ENCODE results near the gene HTT. TPM values are rescaled to one million over a fixed set of nuclear protein-coding genes. Genes with fewer than 3 reads are reported as not detected.

The HTT gene
- total RNA-seq, 1 experiment from 2014 or later, result 37.4 TPM

GRCh38 chr4:3292571-3293400 is 218.3 kb downstream of the HTT start, which contains the start of gene RGS12:
Gene RGS12, plus strand, starts transcription at chr4:3293021. Its CDS starts 23,150 bp downstream, at chr4:3316171.
- BruUV-seq (replicated peaks), result no TSS peak
- Histone ChIP-seq H3K9me3 (ENCODE audit: control insufficient read depth in 1 of 2, insufficient read depth in 1 of 2, low read depth in 1 of 2, low read length in 2 of 2) (no peaks in the 10 kb centered on the region; a peak in 1 of 4 replicates), H3K9me2 (ENCODE audit: insufficient read depth) (no peaks in the 10 kb centered on the region), H3K79me2 (ENCODE audit: insufficient read depth, low read length) (peaks cover 6% of the 10 kb centered on the region; the same call in 1 of the 2 replicates), H3K27me3 (ENCODE audit: insufficient read depth, low read length) (no peaks in the 10 kb centered on the region), H3K4me3 (replicated peaks in 1 of 2; ENCODE audit: low read depth in 1 of 2, low read length in 2 of 2) (peak within 1 kb of the TSS; percentile 76 to 79), H4K20me1 (ENCODE audit: insufficient read depth) (no peaks in the 10 kb centered on the region), H3K4me2 (ENCODE audit: low read length) (peak within 1 kb of the TSS; percentile 98), H2AFZ (ENCODE audit: low read depth, low read length, poor library complexity, severe bottlenecking) (peak within 1 kb of the TSS; percentile 65), H3K9ac (ENCODE audit: low read length) (peak within 1 kb of the TSS; percentile 77), H3K4me1 (ENCODE audit: control insufficient read depth in 1 of 2, insufficient read depth in 2 of 2, low read length in 2 of 2) (peaks cover 14 to 24% of the 10 kb centered on the region in 2 experiments), H3K27ac (ENCODE audit: low read depth, low read length) (peak within 1 kb of the TSS; percentile 82), H3K36me3 (ENCODE audit: control insufficient read depth in 1 of 2, insufficient read depth in 2 of 2, low read length in 2 of 2) (no peaks in the 10 kb centered on the region)
- ChIA-PET CTCF (no interaction called here), RAD21 (ENCODE audit: low non-redundant PET in 1 of 2, low total read pairs in 2 of 2, uncharacterized antibody in 2 of 2, unreplicated experiment in 2 of 2) (no interaction called here), POLR2A (no interaction called here)
- DNase-seq (ENCODE audit: low read depth, low spot score), result peak; percentile 26
- intact Hi-C loops (cut with micrococcal nuclease), result no loop called here
- ATAC-seq, result peak; percentile 94
- TF ChIP-seq ELF1 (IDR thresholded peaks at IDR 0.05; ENCODE audit: borderline replicate concordance, low read depth) (no peak), EGR1 (IDR thresholded peaks at IDR 0.05; ENCODE audit: low read depth) (peak; percentile 70), SIN3A (IDR thresholded peaks at IDR 0.05; ENCODE audit: low read depth) (peak; percentile 79; the same call in 1 of the 2 replicates), TCF7L2 (IDR thresholded peaks at IDR 0.05; ENCODE audit: borderline replicate concordance, extremely low read depth, insufficient read depth, insufficient read length) (peak; percentile 32), POLR2A (IDR thresholded peaks at IDR 0.05; ENCODE audit: borderline replicate concordance, extremely low read depth, insufficient read depth, insufficient read length) (peak; percentile 50), SP1 (IDR thresholded peaks at IDR 0.05; ENCODE audit: low read depth) (no peak), ZNF274 (IDR thresholded peaks at IDR 0.05; ENCODE audit: low read depth, low read length) (no peak), ZBTB33 (IDR thresholded peaks at IDR 0.05; ENCODE audit: extremely low read depth, insufficient replicate concordance, low read length) (no peak), JUND (IDR thresholded peaks at IDR 0.05) (no peak), POLR2AphosphoS5 (IDR thresholded peaks at IDR 0.05; ENCODE audit: low read depth, low read length) (peak; percentile 84), CEBPB (IDR thresholded peaks at IDR 0.05; ENCODE audit: low read depth) (no peak), RAD21 (IDR thresholded peaks at IDR 0.05; ENCODE audit: low read depth) (no peak), EZH2 (IDR thresholded peaks at IDR 0.05) (no peak), SRF (IDR thresholded peaks at IDR 0.05; ENCODE audit: low read depth) (no peak), REST (IDR thresholded peaks at IDR 0.05; ENCODE audit: low read depth) (no peak), FOSL1 (IDR thresholded peaks at IDR 0.05; ENCODE audit: low read depth) (no peak), YY1 (IDR thresholded peaks at IDR 0.05; ENCODE audit: extremely low read depth, insufficient replicate concordance, low read depth, low read length) (no peak), CBX3 (IDR thresholded peaks at IDR 0.05; ENCODE audit: low read depth) (no peak)
- TF ChIP-seq, protein P1, sequence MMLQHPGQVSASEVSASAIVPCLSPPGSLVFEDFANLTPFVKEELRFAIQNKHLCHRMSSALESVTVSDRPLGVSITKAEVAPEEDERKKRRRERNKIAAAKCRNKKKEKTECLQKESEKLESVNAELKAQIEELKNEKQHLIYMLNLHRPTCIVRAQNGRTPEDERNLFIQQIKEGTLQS (IDR thresholded peaks at IDR 0.05), result no peak
- TF ChIP-seq, protein P2, sequence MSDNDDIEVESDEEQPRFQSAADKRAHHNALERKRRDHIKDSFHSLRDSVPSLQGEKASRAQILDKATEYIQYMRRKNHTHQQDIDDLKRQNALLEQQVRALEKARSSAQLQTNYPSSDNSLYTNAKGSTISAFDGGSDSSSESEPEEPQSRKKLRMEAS (IDR thresholded peaks at IDR 0.05), result peak; percentile 83
